SK-N-MC (cell line): Measurements from ENCODE around the gene APOBEC3G.

ENCODE experiments used
- EZH2 ChIP-seq: fragments of 200-600 bp; sonication (generic); IDR thresholded peaks from one replicate; pipeline ENCODE4 v1.6.1; 2017; ENCODE audit warnings: antibody characterized with exemption
- POLR2AphosphoS5 ChIP-seq: IDR thresholded peaks from 2 replicates; pipeline ENCODE4 v1.6.1; 2012; ENCODE audit warnings: mild to moderate bottlenecking, low read depth, low read length, borderline replicate concordance

DNA sequence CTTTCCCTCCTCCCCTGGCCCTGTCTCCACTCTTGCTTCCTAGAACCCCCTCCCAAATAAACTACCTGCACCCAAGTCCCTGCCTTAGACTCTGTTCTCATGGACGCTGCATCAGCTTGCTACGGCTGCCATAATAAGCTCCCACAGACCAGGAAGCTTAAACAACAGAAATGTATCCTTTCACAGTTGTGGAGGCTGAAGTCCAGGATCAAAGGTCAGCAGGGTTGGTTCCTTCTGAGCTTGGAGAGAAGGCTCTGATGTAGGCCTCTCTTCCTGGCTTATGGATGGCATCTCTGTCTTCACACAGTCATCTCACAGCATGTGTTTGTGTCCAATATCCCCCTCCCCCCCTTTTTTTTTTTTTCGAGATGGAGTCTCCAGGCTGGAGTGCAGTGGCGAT, 52.0 kb downstream of the APOBEC3G start:
- no peak for TF ChIP-seq EZH2
- no peak for TF ChIP-seq POLR2AphosphoS5
